ENCODE results near the gene PPEF2.

The PPEF2 gene

DNA sequence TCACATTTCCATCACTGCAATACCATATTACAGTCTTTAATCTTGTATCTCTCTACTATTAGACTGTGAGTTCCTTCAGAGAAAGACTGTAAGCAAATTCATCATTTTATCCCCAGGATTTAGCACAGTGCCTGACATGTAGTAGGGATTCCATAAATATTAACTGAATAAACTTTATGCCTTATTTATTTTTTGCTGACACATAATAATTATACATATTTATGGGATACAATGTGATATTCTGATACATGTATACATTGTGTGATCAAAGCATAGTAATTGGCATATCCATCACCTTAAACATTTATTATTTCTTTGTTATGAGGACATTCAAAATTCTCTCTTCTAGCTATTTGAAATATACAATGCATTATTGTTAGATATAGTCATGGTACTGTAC, 3.7 kb downstream of the PPEF2 start:
- DNase-seq = no peak

DNA sequence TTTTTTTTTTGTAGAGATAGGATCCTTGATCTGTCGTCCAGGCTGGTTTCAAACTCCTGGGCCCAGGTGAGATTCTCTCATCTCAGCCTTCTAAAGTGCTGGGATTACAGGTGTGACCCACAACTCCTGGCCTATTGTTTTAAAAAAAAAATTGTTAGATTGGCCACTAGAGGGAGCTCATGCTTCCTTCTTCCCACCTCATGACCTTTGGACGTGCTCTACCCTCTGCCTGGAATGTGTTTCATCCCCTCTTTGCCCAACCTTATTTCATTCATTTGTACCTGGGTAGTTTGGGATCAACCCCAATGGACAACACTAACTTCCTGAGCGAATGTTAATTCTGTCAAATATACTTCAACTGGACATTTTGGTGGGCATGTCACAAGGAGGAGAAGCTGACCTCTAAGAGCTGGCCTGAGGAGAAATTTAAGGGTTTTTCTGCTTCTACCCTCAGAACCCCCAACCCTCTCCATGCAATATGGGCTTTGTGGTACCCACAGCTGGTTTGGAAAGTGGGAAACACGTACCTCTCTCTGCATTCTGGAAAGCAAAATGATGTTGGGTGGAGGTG, 6.4 kb downstream of the PPEF2 start:
- DNase-seq = no peak

DNA sequence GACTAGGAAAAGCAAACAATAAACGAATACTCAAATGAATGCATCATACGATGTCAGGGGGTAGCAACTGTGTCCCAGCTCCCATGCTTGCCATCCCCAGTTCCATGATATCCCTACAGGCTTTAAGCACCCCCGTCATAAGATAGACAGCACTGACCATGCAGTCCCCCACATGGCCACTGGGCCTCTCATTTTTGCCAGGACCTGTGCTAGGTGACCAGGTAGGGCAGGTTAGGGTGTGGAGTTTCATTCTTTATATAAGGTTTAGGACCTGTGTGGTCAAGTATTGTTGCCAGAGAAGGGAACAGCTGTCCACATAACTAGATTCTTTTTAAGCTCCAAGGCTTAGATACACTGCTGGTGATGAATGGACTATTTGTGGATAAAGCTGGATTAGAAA, 9.7 kb downstream of the PPEF2 start:
- DNase-seq = no peak

- DNase-seq = no peak
Observed at GRCh38 chr4:75891611-75892010, 10.6 kb downstream of the PPEF2 start.

DNA sequence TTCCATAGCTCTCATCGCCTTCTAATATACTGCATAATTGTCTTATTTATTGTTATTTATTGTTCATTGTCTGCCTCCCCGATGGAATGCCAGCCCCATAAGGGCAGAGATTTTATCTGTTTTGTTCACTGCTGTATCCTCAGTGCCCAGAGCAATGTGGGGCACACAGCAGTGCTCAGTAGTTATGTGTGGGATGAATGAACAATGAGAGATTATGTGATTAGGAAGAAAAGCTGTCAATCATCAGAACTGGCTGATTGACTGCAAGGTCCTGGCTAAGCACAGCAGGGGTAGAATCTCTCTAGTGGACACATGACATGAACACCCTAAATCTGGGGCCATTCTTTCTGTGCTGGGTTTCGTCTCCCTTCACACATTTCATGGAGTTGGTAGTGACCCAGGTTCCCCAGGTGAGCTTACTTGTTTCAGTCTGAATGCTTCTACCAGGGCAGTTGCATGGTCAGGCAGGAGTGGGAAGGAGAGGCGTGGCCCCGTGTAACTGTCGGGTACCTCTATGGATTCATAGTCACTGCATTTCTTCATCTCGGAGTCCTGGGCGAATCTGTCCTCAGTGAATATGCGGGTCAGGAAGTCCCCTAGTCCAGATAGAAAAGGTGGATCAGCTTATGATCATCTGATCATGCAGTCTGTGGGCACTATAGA, 12.6 kb downstream of the PPEF2 start:
- DNase-seq = no peak

DNA sequence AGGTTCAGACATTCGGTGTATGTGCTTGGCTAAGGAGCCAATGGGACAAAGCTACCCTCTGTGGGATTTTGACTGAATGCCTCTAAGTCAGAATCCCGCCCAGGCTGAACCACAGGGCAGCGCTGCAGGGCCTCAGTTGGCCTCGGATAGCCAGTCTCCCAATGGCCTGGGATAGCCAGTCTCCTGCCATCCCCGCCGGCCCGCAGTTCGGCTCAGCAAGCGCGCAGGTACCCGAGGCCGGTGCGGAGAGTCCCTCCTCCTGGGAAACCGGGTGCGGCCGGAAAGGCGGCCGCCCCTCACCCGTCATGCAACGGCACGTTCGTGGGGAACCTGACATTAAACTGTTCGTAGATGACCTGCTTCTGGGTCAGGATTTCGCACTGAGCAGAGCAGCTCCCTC, 16.1 kb downstream of the PPEF2 start:
- peak in 1 of 51 donors; percentile 3 for DNase-seq

DNA sequence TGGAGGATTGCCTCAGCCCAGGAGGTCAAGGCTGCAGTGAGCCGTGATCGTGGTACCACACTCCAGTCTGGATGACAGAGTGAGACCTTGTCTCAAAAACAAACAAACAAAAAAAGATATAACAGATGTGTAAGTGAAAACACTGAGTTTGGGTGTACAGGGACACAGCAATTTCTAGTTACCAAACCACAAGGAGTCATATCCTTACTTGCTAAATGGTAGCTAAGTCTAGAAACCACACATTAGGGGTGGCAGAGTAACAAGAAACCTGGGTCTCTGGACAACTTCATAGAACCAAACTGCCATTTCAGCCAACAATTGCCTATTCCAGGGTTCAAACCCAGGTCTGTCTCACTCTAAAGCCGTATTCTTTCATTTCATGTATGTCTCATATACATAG, 20.8 kb downstream of the PPEF2 start:
- DNase-seq = no peak

GRCh38 chr4:75880278-75880677, 22.0 kb downstream of the PPEF2 start:
- DNase-seq = no peak

DNA sequence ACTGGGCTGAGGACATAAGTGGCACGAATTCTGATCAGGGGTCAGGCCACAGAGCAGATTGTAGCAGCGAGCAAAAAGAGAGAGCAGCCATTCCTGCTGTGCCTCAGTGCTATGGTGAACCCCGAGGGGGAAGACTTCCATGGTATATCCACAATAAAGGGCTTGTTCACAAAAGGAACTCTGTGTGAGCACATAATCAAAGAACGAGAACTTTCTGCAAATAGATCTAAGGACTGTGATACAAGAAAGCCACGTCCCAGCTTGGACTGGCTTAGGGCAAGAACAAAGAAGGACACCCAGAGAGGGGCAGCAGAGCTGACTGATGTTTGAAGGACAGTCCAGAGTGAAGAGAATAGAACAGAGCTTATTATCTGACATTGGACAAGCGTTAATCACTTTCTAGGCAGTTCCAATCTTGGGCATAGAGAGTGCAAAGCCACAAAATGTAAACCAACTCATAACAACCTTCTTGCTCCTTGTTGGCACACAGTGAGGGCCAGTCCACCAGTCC, 24.0 kb downstream of the PPEF2 start:
- DNase-seq = no peak

DNA sequence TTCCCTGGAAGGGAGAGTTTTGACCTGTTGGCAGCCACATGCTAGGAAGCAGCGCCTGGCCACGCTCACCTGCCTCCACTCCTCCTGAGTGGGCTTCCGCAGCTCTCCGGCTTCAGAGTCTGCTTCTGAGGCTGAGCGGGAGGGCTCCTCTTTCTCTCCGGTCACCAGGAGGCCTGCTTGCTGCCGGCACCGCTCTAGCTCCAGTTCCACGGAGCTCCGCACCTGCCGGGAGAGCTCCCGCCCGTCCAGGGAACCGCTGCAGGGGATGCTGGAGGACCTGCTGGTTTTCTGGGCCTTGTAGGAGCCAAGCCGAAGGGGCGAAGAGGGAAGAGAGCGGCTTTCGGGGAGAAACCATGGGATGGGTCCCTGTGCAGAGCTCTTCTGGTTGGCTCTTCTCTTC, 26.0 kb downstream of the PPEF2 start:
- no peak for DNase-seq

GRCh38 chr4:75869100-75869499, 33.2 kb downstream of the PPEF2 start:
- DNase-seq = no peak

- no peak for DNase-seq
Observed at GRCh38 chr4:75867130-75867529, 35.1 kb downstream of the PPEF2 start.

DNA sequence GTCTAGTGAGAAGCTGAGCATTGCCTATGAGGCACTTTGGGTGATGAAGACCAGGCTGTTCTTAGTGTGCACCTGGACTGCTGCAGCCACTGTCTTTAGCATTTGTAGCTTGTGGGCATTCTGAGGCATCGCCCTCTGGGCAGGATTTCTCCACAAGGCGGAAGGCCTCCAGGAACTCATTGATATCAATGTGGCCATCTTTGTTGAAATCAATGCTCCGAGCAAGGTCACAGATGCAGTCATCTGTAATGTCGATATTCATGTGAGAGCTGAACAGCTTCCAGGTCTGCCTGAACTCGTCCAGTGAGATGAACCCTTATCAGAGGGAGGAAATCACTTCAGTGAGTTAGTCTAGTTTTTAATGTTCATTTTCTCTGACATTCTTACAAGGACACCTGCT, 41.6 kb downstream of the PPEF2 start:
- DNase-seq = no peak

GRCh38 chr4:75858721-75859120, 43.5 kb downstream of the PPEF2 start:
- DNase-seq = no peak

GRCh38 chr4:75849461-75849860, 52.8 kb downstream of the PPEF2 start:
- DNase-seq = no peak

DNA sequence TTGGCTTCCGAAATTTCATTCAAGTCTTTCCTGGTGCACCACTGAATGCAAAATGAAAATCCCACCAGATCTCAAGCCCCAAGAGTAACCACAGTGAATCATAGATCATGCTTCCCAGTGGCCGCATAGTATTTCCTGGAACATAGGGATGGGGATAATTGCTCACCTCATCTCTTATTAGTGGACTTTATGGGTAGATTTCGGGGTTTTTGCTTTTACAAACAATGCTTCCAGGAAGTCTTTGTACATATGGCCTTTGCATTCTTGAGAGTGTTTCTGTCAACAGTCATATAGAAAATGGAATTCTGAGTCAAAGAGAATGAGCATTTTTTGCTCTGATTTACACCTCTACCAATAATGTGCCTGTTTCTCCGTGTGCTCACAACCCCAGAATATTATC, 53.4 kb downstream of the PPEF2 start:
- DNase-seq = no peak

DNA sequence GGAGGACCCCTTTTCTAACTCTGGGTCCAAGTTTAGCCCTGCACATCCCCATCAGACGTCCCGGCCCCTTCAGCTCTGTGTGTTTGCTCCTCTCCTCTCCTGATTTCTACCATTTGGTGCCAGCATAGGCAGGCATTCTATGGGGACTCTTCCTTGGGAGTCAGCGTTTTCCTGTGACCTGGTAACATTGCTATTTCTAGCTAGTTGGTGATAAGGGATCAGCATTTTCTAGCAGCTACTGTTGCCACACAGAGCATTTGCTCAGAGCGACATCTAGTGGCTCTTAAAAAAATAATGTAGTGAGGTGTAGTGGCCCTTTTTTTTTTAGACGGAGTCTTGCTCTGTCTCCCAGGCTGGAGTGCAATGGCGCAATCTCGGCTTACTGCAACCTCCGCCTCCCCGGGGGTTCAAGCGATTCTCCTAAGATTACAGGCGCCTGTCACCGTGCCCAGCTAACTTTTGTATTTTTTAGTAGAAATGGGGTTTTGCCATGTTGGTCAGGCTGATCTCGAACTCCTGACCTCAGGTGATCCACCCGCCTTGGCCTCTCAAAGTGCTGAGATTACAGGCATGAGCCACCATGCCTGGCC, 54.0 kb downstream of the PPEF2 start:
- peak in 5 of 51 donors; percentile 4 to 37 (median 17) for DNase-seq

- no peak for DNase-seq
Observed at GRCh38 chr4:75845992-75846391, 56.3 kb downstream of the PPEF2 start.

DNA sequence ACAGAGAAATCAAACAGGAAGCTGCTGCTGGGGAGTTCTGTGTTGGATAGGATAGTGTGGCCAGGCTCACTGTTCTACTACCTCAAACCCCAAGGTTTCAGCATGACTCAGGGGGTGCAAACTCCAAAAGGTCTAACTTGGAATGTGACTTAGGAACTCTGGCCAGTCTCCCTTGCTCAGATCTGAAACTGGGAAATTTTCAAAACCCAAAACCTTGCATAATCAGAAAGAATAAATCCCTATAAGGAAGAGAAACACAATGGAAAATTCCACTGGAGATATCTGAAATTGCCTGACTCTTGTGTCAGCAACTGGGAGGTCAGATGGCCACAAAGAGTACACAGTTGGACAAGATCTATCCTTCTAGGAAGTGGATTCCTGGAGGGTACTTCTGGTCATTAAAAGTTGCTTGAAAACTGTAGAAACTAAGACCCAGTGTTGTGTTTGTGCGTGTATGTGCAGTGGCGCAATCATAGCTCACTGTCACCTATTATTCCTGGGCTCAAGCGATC, 58.0 kb downstream of the PPEF2 start:
- no peak for DNase-seq

GRCh38 chr4:75843596-75843995, 58.7 kb downstream of the PPEF2 start:
- DNase-seq = no peak

DNA sequence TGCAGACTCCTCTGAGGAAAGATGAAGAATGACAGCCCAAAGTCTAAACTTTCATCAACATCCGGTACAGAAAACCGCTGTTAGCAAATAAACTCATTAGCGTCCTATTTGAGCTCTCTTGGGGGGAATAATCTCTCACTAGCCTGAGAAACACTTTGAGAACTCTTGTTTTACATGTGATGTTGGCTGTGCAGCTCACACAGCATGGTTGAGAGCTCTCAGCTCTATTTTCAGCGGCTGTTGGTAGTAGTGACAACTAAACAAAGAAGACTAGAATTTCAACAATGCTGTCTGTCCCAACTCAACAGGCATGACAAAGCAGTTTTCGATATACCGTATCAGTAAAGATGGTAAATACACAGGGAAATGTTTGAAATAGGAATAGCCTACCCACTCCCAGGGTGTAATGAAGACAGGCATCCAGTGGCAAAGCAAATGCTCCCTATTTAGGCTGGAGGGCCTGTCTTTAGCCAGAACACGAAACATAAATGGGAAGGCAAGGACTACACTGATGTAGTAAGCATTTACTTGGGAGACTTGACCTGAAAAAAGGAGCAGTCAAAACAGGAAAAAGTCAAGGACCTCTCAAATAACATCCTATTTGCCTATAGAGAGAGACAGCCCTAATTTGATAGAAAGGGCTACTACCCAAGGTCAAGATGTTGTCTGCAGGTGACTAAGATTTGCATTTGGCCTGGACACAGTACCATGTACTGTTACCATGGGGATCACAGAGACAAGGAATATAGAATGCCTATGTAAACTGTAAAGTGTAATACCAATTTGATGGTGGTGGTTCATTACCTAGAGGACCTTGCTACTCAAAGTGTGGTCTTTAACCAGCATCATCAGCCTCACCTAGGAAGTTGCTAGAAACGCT, 60.4 kb downstream of the PPEF2 start:
- DNase-seq = no peak

DNA sequence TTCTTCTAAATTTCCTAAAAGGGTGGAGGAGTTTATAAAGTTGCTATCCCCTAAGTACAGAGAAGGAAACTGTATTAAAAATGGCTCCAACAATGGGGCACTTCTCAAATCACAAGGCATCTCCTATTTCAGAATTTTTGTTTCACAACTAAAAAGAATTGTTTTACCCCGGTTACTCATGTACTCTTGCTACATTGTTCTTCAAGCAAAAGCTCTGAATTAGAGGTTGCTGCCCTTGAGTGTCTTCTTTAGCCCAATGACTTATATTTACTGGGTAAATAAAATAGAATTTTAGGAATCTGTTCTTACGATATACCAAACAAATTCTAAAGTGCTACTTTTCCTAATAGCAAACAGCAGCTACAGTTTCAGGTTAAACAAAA, 67.5 kb downstream of the PPEF2 start:
- DNase-seq = no peak

Measured in hypothalamus (tissue), 51 donors.